A549 (cell line): ENCODE measurements around the gene UGT1A10. TPM values are rescaled to one million over a fixed set of nuclear protein-coding genes. Genes with fewer than 3 reads are reported as not detected.

Source experiments
- ATAC-seq, 2 experiments: fragments of 200-7000 bp in 1 of 2; fragments of >200 bp in 1 of 2; cut with Nextera tagmentation in 1 of 2; cut with Tn5 transposase in 1 of 2; 3 replicates each; pipeline versions ENCODE4 v1.8.0 to v1.9.1; 2018 to 2020; ENCODE audit warnings: mild to moderate bottlenecking in 1 of 2, moderate library complexity in 1 of 2
- CTCF ChIA-PET: fragments of 300-600 bp; sonication (Branson Sonifier 250); formaldehyde crosslinking; extraction: SDS; loops from one replicate; lab custom pipeline; 2021; ENCODE audit warnings: antibody characterized with exemption, inconsistent platforms; lab: Yijun Ruan, JAX
- POLR2A ChIA-PET: fragments of 350-600 bp; formaldehyde crosslinking; extraction: SDS; loops from one replicate; lab custom pipeline; 2021; ENCODE audit warnings: antibody characterized with exemption, inconsistent platforms; lab: Yijun Ruan, JAX
- DNase-seq, 2 experiments: peaks; one replicate each; pipeline versions ENCODE4 v3.0.0 to v3.0.0-alpha.2; 2011 to 2016; ENCODE audit warnings: low read depth in 1 of 2, low spot score in 1 of 2
- FAIRE-seq: peaks from 2 replicates; lab custom pipeline; 2011; peaks lifted over from hg19 to GRCh38; lab: Jason Lieb, UNC
- H3K27ac ChIP-seq, 2 experiments: fragments of >200 bp; sonication (Bioruptor Twin); formaldehyde crosslinking; 3 replicates each; pipeline ENCODE4 v1.5.1; 2016 to 2017
- H3K4me1 ChIP-seq: fragments of >200 bp; sonication (Bioruptor Twin); formaldehyde crosslinking; 3 replicates; pipeline ENCODE4 v1.6.1; 2016
- H3K4me2 ChIP-seq: fragments of >200 bp; sonication (Bioruptor Twin); formaldehyde crosslinking; 3 replicates; pipeline ENCODE4 v1.6.1; 2016
- H3K4me3 ChIP-seq: fragments of >200 bp; sonication (Bioruptor Twin); formaldehyde crosslinking; 3 replicates; pipeline ENCODE4 v1.5.1; 2016
- H3K9me3 ChIP-seq: fragments of >200 bp; sonication (Bioruptor Twin); formaldehyde crosslinking; 3 replicates; pipeline ENCODE4 v1.6.1; 2016
- BHLHE40 ChIP-seq: IDR thresholded peaks from 2 replicates; pipeline ENCODE4 v1.6.1; 2012; ENCODE audit warnings: low read depth, low read length, inconsistent platforms
- CBX2 ChIP-seq: fragments of 200-600 bp; sonication (generic); IDR thresholded peaks from 2 replicates; pipeline ENCODE4 v1.6.1; 2016; ENCODE audit warnings: low read depth, mild to moderate bottlenecking, borderline replicate concordance
- CBX8 ChIP-seq: fragments of 200-600 bp; sonication (generic); IDR thresholded peaks from 2 replicates; pipeline ENCODE4 v1.6.1; 2016
- CEBPB ChIP-seq, 2 experiments: fragments of >200 bp in 1 of 2; sonication (Bioruptor Twin) in 1 of 2; formaldehyde crosslinking in 1 of 2; IDR thresholded peaks; 2 replicates each; pipeline ENCODE4 v1.6.1; 2012 to 2016
- CHD2 ChIP-seq: fragments of 150-350 bp; IDR thresholded peaks from 2 replicates; pipeline ENCODE4 v1.6.1; 2014; ENCODE audit warnings: low read length; ENCODE audit not compliant: partially characterized antibody
- E2F6 ChIP-seq: IDR thresholded peaks from 2 replicates; pipeline ENCODE4 v1.6.1; 2012; ENCODE audit warnings: low read depth, borderline replicate concordance
- EHF ChIP-seq: fragments of 250-450 bp; sonication (Bioruptor Pico); IDR thresholded peaks from 2 replicates; pipeline ENCODE4 v1.5.0; 2020; ENCODE audit warnings: mild to moderate bottlenecking
- EHMT2 ChIP-seq: fragments of 200-600 bp; sonication (generic); IDR thresholded peaks from 2 replicates; pipeline ENCODE4 v1.6.1; 2016; ENCODE audit warnings: antibody characterized with exemption, low read depth, mild to moderate bottlenecking, moderate library complexity
- ELK1 ChIP-seq: fragments of 150-350 bp; IDR thresholded peaks from 2 replicates; pipeline ENCODE4 v1.6.1; 2014; ENCODE audit warnings: low read depth, mild to moderate bottlenecking, low read length
- ESRRA ChIP-seq: fragments of 150-350 bp; IDR thresholded peaks from 2 replicates; pipeline ENCODE4 v1.6.1; 2014; ENCODE audit warnings: mild to moderate bottlenecking, low read length, borderline replicate concordance
- HDAC2 ChIP-seq: fragments of 200-600 bp; sonication (generic); IDR thresholded peaks from 2 replicates; pipeline ENCODE4 v1.6.1; 2016
- HEYL ChIP-seq: fragments of 250-450 bp; sonication (Bioruptor Pico); IDR thresholded peaks from 2 replicates; pipeline ENCODE4 v1.8.0; 2021; ENCODE audit warnings: mild to moderate bottlenecking, moderate library complexity
- HMGXB4 ChIP-seq: fragments of 250-450 bp; sonication (Bioruptor Pico); IDR thresholded peaks from 2 replicates; pipeline ENCODE4 v1.5.0; 2021; ENCODE audit warnings: mild to moderate bottlenecking, moderate library complexity, borderline replicate concordance
- HOXB13 ChIP-seq: fragments of 250-450 bp; sonication (Bioruptor Pico); IDR thresholded peaks from 2 replicates; pipeline ENCODE4 v1.5.0; 2020; ENCODE audit warnings: low read depth, mild to moderate bottlenecking, moderate library complexity
- HOXB5 ChIP-seq: fragments of 250-450 bp; sonication (Bioruptor Pico); IDR thresholded peaks from 2 replicates; pipeline ENCODE4 v1.5.0; 2020; ENCODE audit warnings: mild to moderate bottlenecking, moderate library complexity
- JUN ChIP-seq, 2 experiments: fragments of >200 bp; sonication (Bioruptor Twin); formaldehyde crosslinking; IDR thresholded peaks; 2 replicates in 1 of 2; 3 replicates in 1 of 2; pipeline ENCODE4 v1.6.1; 2016 to 2017
- KDM1A ChIP-seq: fragments of 200-600 bp; sonication (generic); IDR thresholded peaks from 2 replicates; pipeline ENCODE4 v1.6.1; 2016; ENCODE audit warnings: low read depth, mild to moderate bottlenecking
- KDM5A ChIP-seq: fragments of 200-600 bp; sonication (generic); IDR thresholded peaks from 2 replicates; pipeline ENCODE4 v1.6.1; 2016; ENCODE audit warnings: antibody characterized with exemption, mild to moderate bottlenecking
- MAZ ChIP-seq: fragments of 150-350 bp; IDR thresholded peaks from 2 replicates; pipeline ENCODE4 v1.6.1; 2014; ENCODE audit warnings: antibody characterized with exemption, low read depth, low read length, borderline replicate concordance
- NFE2L2 ChIP-seq: fragments of 150-350 bp; conservative IDR thresholded peaks from 2 replicates; pipeline ENCODE4 v1.6.1; 2014; ENCODE audit warnings: low read length
- NPAS2 ChIP-seq: fragments of 250-450 bp; sonication (Bioruptor Pico); IDR thresholded peaks from 2 replicates; pipeline ENCODE4 v1.8.0; 2022; ENCODE audit warnings: mild to moderate bottlenecking, moderate library complexity, borderline replicate concordance
- PHF8 ChIP-seq: fragments of 200-600 bp; sonication (generic); IDR thresholded peaks from 2 replicates; pipeline ENCODE4 v1.6.1; 2016; ENCODE audit warnings: low read depth, mild to moderate bottlenecking, antibody characterized with exemption, moderate library complexity, borderline replicate concordance
- POLR2A ChIP-seq: IDR thresholded peaks from 2 replicates; pipeline ENCODE4 v1.6.1; 2012; ENCODE audit warnings: mild to moderate bottlenecking, low read length
- POLR2AphosphoS2 ChIP-seq: conservative IDR thresholded peaks from 2 replicates; pipeline ENCODE4 v1.6.1; 2012; ENCODE audit warnings: low read length, improper control_type of control experiment, inconsistent platforms
- RAD21 ChIP-seq, 2 experiments: fragments of >200 bp in 1 of 2; sonication (Bioruptor Twin) in 1 of 2; formaldehyde crosslinking in 1 of 2; IDR thresholded peaks in 1 of 2; conservative IDR thresholded peaks in 1 of 2; 2 replicates in 1 of 2; 3 replicates in 1 of 2; pipeline ENCODE4 v1.6.1; 2012 to 2018; ENCODE audit warnings: inconsistent platforms in 1 of 2
- RCOR1 ChIP-seq: fragments of 150-350 bp; IDR thresholded peaks from 2 replicates; pipeline ENCODE4 v1.6.1; 2014; ENCODE audit warnings: antibody characterized with exemption, low read length, low read depth
- SMC3 ChIP-seq: fragments of >200 bp; sonication (Bioruptor Twin); formaldehyde crosslinking; IDR thresholded peaks from 3 replicates; pipeline ENCODE4 v1.6.1; 2018; ENCODE audit warnings: inconsistent platforms
- SREBF2 ChIP-seq: fragments of 450-650 bp; IDR thresholded peaks from 2 replicates; pipeline ENCODE4 v1.6.1; 2014; ENCODE audit warnings: mild to moderate bottlenecking, moderate library complexity
- TP53 ChIP-seq: fragments of 250-450 bp; sonication (Bioruptor Pico); IDR thresholded peaks from 2 replicates; pipeline ENCODE4 v1.5.0; 2021; ENCODE audit warnings: mild to moderate bottlenecking, moderate library complexity
- ZC3H11A ChIP-seq: fragments of 450-650 bp; IDR thresholded peaks from 2 replicates; pipeline ENCODE4 v1.6.1; 2014; ENCODE audit warnings: antibody characterized with exemption, mild to moderate bottlenecking
- ZFP36 ChIP-seq: fragments of 450-650 bp; IDR thresholded peaks from 2 replicates; pipeline ENCODE4 v1.6.1; 2014; ENCODE audit warnings: borderline replicate concordance; ENCODE audit not compliant: partially characterized antibody
- ZNF302 ChIP-seq: fragments of 250-450 bp; sonication (Bioruptor Pico); IDR thresholded peaks from 2 replicates; pipeline ENCODE4 v1.9.0; 2021; ENCODE audit warnings: inconsistent platforms, mild to moderate bottlenecking, moderate library complexity
- WGBS: methylation state at CpG from one replicate; pipeline ENCODE4 v1.1.6; 2017; ENCODE audit errors: missing lambda C conversion rate; 5-methylcytosine and 5-hydroxymethylcytosine counted together
- polyA plus RNA-seq, 4 experiments: library from polyadenylated mRNA; depleted of rRNA in 3 of 4; stranded (reverse); fragments of >200 nt; fragmentation: RNase III in 1 of 4; extraction: RNeasy Plus Mini Kit Qiagen cat#74134 plus additional on column Dnase treatment in 1 of 4; gene quantifications; 2 replicates in 3 of 4; 3 replicates in 1 of 4; pipeline ENCODE4 v1.2.3, GENCODE V29; 2011 to 2017
- TF ChIP-seq, protein P1 (sequence below): fragments of 450-650 bp; IDR thresholded peaks from 2 replicates; pipeline ENCODE4 v1.6.1; 2014; ENCODE audit warnings: antibody characterized with exemption
- TF ChIP-seq, protein P2 (sequence below): IDR thresholded peaks from 2 replicates; pipeline ENCODE4 v1.6.1; 2012
- TF ChIP-seq, protein P3 (sequence below): fragments of >200 bp; sonication (Bioruptor Twin); formaldehyde crosslinking; IDR thresholded peaks from 2 replicates; pipeline ENCODE4 v1.6.1; 2016
- TF ChIP-seq, protein P4 (sequence below): fragments of >200 bp; sonication (Bioruptor Twin); formaldehyde crosslinking; IDR thresholded peaks from 3 replicates; pipeline ENCODE4 v1.5.1; 2016

UGT1A10 gene
- polyA plus RNA-seq, 2 of the 4 experiments (the other 2 are of a cell fraction): 0.10 TPM; not detected in 1

GRCh38 chr2:233711312-233712008, 75.2 kb downstream of the UGT1A10 start:
- 28% methylated on average over 11 of the region's 11 CpGs for WGBS
- peaks cover 14% of the 10 kb centered on the region for H3K9me3 ChIP-seq
- ATAC-seq (peak; percentile 83 to 89), DNase-seq (peak; percentile 54 to 90), FAIRE-seq (peak; percentile 65)
- H3K4me3 ChIP-seq: no peak overlapping the region
- peaks cover 52% of the 10 kb centered on the region for H3K4me1 ChIP-seq
- ChIA-PET CTCF (interaction anchor here (0.5 to 2.9 kb wide), 41 partner anchors 9 to 336 kb away, joined by 3 to 16 read pairs (median 4); partner anchors contain the start of gene UGT1A3), POLR2A (interaction anchor here (1.1 to 1.4 kb wide), 2 partner anchors 122 to 225 kb away, joined by 3 to 4 read pairs; no protein-coding TSS in a partner anchor)
- peak overlapping the region; percentile 34 for H3K4me2 ChIP-seq
- peak overlapping the region; percentile 98 to 100 for H3K27ac ChIP-seq
- TF ChIP-seq NFE2L2 (no peak), CHD2 (no peak), SREBF2 (no peak), CEBPB (IDR thresholded peaks at IDR 0.05) (no peak; a peak in 1 of 4 replicates), KDM1A (no peak), JUN (IDR thresholded peaks at IDR 0.05) (peak in 1 of 2 experiments; percentile 41; a peak in 1 of 5 replicates), HOXB5 (CRISPR knock-in tag) (peak; percentile 75), ZNF302 (CRISPR knock-in tag) (no peak), HEYL (no peak), POLR2AphosphoS2 (no peak), ELK1 (no peak), SMC3 (peak; percentile 95), RCOR1 (no peak), E2F6 (no peak), KDM5A (no peak), ESRRA (no peak), EHF (CRISPR knock-in tag) (0 out of 2 replicates have a peak, but pooled peaks have one; percentile 19), NPAS2 (CRISPR knock-in tag) (no peak), CBX2 (no peak), RAD21 (conservative IDR thresholded peaks at IDR 0.05 in 1 of 2, IDR thresholded peaks at IDR 0.05 in 1 of 2) (peak; percentile 92 to 95), HMGXB4 (CRISPR knock-in tag) (no peak), HOXB13 (CRISPR knock-in tag) (no peak), BHLHE40 (no peak), EHMT2 (no peak), HDAC2 (no peak), POLR2A (no peak), MAZ (no peak), PHF8 (no peak), TP53 (no peak), CBX8 (no peak), ZC3H11A (no peak), ZFP36 (no peak)
- TF ChIP-seq, protein P1, sequence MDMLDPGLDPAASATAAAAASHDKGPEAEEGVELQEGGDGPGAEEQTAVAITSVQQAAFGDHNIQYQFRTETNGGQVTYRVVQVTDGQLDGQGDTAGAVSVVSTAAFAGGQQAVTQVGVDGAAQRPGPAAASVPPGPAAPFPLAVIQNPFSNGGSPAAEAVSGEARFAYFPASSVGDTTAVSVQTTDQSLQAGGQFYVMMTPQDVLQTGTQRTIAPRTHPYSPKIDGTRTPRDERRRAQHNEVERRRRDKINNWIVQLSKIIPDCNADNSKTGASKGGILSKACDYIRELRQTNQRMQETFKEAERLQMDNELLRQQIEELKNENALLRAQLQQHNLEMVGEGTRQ: no peak
- TF ChIP-seq, protein P2, sequence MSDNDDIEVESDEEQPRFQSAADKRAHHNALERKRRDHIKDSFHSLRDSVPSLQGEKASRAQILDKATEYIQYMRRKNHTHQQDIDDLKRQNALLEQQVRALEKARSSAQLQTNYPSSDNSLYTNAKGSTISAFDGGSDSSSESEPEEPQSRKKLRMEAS: peak; percentile 58
- TF ChIP-seq, protein P3, sequence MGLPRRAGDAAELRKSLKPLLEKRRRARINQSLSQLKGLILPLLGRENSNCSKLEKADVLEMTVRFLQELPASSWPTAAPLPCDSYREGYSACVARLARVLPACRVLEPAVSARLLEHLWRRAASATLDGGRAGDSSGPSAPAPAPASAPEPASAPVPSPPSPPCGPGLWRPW: no peak
- TF ChIP-seq, protein P4, sequence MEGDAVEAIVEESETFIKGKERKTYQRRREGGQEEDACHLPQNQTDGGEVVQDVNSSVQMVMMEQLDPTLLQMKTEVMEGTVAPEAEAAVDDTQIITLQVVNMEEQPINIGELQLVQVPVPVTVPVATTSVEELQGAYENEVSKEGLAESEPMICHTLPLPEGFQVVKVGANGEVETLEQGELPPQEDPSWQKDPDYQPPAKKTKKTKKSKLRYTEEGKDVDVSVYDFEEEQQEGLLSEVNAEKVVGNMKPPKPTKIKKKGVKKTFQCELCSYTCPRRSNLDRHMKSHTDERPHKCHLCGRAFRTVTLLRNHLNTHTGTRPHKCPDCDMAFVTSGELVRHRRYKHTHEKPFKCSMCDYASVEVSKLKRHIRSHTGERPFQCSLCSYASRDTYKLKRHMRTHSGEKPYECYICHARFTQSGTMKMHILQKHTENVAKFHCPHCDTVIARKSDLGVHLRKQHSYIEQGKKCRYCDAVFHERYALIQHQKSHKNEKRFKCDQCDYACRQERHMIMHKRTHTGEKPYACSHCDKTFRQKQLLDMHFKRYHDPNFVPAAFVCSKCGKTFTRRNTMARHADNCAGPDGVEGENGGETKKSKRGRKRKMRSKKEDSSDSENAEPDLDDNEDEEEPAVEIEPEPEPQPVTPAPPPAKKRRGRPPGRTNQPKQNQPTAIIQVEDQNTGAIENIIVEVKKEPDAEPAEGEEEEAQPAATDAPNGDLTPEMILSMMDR: peak; percentile 84
